NCI-H1930 (cell line): ENCODE measurements around the gene CNTROB.

Source experiments
- DNase-seq, 2 experiments: peaks; one replicate each; lab custom pipeline; 2025; lab: John Stamatoyannopoulos, UW

Gene CNTROB

GRCh38 chr17:7987112-7987893 lies 55.3 kb downstream of the CNTROB start:
- DNase-seq = no peak

- DNase-seq = peak; percentile 63 to 85
Observed at GRCh38 chr17:7988750-7989178, 56.8 kb downstream of the CNTROB start.

GRCh38 chr17:7989781-7990655 lies 58.0 kb downstream of the CNTROB start:
- peak; percentile 81 to 83 for DNase-seq

GRCh38 chr17:7992516-7992915 lies 60.5 kb downstream of the CNTROB start:
- no peak for DNase-seq

GRCh38 chr17:7992924-7993323 lies 60.9 kb downstream of the CNTROB start:
- no peak for DNase-seq

- no peak for DNase-seq
Observed at GRCh38 chr17:7993972-7994589, 62.1 kb downstream of the CNTROB start.

- DNase-seq = no peak
Observed at GRCh38 chr17:7995724-7996123, 63.7 kb downstream of the CNTROB start.

GRCh38 chr17:7997186-7997585 lies 65.2 kb downstream of the CNTROB start:
- DNase-seq = no peak
